Activated CD8-positive, alpha-beta memory T cell treated with anti-CD3 and anti-CD28 coated beads, Interleukin-2, amount 50 U/mL, for 24 hours (primary cell): Measurements from ENCODE around the gene ABHD4.
"Not testable (repeated sequence)": the region's sequence is repeated elsewhere in the genome, so short reads cannot be mapped to it uniquely, and the experiment has no call there.

Experiments used
- DNase-seq: peaks from one replicate; pipeline ENCODE4 v3.0.0-alpha.2; 2020; ENCODE audit errors: extremely low read depth

Gene ABHD4, protein sequence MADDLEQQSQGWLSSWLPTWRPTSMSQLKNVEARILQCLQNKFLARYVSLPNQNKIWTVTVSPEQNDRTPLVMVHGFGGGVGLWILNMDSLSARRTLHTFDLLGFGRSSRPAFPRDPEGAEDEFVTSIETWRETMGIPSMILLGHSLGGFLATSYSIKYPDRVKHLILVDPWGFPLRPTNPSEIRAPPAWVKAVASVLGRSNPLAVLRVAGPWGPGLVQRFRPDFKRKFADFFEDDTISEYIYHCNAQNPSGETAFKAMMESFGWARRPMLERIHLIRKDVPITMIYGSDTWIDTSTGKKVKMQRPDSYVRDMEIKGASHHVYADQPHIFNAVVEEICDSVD

DNA sequence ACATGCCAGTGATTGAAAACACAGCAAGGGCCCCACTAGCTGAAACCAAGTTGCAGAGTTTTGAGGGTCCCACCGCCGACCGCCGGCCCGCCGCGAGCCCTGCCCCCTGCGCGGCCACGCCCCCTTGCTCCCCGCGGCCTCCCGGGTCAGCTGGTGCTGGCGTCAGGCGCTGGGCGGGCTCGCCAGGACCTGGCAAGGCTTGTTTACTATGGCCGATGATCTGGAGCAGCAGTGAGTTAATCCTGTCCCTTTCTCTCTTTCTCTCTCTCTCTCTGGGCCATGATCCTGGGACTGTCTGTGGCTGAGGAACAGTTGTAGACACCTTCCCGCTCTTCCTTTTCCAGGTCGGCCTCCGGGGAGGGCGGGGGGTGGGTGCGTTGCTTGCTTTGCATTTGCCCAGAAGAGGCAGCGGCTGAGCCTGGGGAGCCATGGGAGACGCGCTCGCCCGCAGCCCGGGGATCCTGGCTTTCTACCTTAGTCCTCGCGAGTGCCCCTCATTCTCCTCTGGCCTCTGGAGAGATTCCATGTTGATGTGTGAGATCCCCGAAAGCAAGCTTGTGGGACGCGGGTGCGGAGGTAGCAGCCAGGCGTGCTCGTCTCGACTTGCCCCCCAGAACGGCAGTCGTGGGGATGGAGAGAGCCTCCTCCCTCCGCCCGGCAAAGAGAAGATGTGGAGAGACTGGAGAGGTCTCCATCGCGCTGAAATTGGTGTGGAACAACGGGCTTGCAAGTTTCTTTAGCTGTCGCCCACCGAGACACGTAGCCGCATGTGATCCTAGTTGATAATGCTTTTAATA is at the start of gene ABHD4:
ABHD4 (plus strand) TSS at position 202 of the 797 bp plus-strand sequence; CDS start at position 209, 7 bp downstream.
- DNase-seq, result no peak

DNA sequence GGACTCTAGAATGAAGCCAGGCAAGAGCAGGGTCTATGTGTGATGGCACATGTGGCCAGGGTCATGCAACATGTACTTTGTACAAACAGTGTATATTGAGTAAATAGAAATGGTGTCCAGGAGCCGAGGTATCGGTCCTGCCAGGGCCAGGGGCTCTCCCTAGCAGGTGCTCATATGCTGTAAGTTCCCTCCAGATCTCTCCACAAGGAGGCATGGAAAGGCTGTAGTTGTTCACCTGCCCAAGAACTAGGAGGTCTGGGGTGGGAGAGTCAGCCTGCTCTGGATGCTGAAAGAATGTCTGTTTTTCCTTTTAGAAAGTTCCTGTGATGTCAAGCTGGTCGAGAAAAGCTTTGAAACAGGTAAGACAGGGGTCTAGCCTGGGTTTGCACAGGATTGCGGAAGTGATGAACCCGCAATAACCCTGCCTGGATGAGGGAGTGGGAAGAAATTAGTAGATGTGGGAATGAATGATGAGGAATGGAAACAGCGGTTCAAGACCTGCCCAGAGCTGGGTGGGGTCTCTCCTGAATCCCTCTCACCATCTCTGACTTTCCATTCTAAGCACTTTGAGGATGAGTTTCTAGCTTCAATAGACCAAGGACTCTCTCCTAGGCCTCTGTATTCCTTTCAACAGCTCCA is 48.7 kb upstream of the ABHD4 start:
- DNase-seq, result no peak

DNA sequence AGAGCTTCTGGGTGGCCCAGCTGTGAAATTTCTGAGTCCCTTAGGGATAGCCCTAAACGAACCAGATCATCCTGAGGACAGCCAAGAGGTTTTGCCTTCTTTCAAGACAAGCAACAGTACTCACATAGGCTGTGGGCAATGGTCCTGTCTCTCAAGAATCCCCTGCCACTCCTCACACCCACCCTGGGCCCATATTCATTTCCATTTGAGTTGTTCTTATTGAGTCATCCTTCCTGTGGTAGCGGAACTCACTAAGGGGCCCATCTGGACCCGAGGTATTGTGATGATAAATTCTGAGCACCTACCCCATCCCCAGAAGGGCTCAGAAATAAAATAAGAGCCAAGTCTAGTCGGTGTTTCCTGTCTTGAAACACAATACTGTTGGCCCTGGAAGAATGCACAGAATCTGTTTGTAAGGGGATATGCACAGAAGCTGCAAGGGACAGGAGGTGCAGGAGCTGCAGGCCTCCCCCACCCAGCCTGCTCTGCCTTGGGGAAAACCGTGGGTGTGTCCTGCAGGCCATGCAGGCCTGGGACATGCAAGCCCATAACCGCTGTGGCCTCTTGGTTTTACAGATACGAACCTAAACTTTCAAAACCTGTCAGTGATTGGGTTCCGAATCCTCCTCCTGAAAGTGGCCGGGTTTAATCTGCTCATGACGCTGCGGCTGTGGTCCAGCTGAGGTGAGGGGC is 48.0 kb upstream of the ABHD4 start:
- DNase-seq, result no peak

DNA sequence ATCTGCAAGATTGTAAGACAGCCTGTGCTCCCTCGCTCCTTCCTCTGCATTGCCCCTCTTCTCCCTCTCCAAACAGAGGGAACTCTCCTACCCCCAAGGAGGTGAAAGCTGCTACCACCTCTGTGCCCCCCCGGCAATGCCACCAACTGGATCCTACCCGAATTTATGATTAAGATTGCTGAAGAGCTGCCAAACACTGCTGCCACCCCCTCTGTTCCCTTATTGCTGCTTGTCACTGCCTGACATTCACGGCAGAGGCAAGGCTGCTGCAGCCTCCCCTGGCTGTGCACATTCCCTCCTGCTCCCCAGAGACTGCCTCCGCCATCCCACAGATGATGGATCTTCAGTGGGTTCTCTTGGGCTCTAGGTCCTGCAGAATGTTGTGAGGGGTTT is 46.5 kb upstream of the ABHD4 start:
- no peak for DNase-seq

DNA sequence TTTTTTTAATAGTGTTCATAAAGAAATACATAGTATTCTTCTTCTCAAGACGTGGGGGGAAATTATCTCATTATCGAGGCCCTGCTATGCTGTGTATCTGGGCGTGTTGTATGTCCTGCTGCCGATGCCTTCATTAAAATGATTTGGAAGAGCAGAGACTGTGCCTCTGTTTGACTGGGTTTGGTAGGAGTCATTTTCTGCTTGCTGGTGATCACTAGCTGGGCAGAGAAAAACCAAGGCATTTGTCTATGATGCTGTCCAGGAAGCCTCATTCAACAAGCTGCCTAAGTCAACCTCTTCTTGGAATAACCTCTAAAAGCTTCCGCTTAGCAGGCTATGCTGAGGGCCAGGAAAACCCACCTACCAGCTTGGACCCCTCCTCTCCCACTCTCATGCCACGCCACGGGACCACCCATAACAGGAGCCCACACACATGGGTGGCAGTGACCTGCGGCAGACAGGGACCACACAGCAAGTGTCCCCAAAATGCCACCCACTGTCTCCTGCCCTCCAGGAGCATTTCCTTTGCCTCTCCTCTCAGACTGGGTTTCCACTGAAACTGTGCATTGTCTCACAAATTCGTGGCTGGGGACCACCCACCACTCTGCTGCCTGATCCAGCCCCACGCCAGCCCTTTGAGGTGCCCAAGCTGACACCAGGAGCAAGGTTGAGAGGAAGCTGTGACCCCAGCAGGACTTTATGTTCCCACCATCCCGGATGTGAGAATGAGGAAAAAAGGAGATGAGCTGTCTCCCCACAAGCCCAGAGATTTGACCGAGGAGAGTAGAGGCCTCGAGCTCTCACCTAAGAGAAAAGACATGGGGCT is 45.9 kb upstream of the ABHD4 start:
- no peak for DNase-seq

DNA sequence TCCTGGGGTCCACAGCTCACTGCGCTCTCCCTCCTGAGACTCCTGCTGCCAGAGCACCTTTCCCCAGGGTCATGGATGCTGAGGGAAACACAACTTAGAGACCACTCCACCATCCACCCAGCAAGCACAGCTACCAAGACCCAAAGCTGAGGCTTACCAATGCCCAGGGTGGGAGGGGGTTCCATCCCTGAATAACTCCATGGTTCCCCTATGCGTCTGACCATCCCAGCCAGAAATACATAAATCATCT is 45.3 kb upstream of the ABHD4 start:
- no peak for DNase-seq

DNA sequence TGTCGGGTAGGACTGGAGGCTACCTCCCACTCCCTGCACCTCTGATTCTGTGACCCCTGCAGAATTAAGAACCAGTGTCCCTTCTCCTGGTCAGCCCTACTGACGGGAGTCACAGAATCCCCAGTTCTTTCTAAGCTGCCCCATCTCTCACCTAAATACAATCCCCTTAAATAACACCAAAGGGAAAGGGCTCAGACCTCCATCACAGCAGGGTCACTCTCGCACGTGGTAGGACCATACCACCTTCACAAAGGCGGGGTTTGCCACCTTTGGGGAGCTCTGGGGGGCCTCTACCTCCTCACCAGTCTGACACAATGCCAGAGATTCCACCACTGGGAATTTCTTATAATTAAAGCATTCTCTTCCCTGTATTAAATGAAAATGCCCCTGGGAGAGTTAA is 44.7 kb upstream of the ABHD4 start:
- DNase-seq, result no peak

DNA sequence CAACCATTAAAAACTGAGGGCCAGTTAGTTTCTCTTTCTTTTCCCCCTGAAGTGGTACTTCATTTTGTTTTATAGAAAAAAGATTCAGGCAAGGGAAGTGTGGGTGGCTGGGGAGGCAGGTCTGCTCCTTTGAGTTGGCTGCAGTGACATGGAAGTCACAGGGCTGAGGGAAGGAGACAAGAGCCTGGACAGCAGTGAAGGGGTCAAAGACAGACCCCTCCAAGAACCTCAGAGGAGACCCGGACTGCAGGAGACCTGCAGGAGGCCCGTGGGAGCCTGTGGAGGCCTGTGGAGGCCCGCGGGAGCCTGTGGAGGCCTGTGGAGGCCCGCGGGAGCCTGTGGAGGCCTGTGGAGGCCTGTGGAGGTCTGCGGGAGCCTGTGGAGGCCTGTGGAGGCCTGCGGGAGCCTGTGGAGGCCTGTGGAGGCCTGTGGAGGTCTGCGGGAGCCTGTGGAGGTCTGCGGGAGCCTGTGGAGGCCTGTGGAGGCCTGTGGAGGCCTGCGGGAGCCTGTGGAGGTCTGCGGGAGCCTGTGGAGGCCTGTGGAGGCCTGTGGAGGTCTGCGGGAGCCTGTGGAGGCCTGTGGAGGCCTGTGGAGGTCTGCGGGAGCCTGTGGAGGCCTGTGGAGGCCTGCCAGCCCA is 44.1 kb upstream of the ABHD4 start:
- DNase-seq, result not testable (repeated sequence)

DNA sequence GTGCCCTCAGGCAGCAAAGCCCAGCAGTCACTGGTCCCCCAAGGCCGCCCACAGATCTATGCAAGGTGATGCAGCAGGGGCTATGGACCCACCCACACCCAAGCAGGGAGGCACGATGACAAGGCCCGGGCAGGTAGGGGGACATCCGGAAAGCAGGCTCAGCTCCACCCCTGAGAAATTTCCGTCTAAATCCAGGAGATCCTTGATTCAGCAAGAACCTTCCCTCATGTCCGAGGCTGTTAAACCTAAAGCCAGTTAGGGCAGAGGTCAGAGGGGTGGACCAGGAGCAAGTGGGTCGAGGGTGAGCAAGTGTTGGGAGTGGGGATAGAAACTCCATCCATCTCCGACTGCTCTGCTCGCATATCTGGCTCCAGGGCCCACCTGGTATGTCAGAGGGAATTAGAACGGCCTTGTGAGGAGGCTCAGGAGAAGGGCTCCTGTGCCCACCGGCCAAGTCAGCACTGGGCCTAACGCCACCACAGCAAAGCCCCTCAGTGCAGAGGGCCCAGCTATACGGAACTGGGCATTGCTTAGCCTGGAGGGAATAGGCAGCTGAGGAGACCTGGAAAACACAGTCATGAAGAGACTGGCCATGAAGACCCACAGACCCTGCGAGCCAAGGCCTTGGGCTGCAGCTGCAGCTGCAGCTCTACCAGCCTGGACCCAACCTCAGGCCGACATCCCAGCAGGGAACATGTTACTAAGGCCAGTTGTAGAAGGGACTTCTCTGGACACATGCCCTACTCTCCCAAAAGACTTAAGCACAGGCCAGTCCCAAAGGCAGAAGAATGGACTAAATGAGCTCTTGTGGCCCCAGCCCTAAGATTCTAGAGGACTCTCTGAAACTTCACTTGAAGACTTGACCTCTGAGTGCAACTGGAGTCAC is 43.4 kb upstream of the ABHD4 start:
- no peak for DNase-seq

DNA sequence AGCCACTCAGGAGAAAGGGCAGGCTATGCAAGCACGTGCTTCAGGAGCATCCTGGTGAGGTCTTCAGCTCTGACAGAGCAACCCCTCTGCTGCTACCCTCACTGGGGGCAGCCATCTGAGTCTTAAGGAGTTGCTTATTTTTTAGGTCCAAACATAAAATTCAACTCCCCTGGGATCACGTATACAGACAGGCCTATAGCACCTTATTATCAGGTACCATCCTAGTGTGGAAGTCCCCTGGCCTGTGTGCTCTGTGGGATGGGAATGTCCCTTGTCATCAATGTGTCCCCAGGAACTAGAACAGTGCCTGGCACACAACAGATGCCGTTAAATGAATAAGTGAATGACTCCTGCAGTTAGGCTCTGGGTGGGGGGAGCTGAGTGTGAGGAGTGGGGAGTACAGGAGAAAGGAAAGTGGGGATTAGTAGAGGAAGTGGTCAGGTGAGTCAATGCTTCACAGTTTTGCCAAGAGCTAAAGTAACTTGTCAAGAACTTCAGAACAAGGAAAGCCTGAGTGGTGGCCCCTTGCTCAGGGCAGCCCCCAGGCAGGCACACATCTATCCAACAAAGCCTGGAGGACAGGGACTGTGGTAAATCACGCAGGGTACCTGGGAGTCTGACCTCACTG is 42.6 kb upstream of the ABHD4 start:
- no peak for DNase-seq

DNA sequence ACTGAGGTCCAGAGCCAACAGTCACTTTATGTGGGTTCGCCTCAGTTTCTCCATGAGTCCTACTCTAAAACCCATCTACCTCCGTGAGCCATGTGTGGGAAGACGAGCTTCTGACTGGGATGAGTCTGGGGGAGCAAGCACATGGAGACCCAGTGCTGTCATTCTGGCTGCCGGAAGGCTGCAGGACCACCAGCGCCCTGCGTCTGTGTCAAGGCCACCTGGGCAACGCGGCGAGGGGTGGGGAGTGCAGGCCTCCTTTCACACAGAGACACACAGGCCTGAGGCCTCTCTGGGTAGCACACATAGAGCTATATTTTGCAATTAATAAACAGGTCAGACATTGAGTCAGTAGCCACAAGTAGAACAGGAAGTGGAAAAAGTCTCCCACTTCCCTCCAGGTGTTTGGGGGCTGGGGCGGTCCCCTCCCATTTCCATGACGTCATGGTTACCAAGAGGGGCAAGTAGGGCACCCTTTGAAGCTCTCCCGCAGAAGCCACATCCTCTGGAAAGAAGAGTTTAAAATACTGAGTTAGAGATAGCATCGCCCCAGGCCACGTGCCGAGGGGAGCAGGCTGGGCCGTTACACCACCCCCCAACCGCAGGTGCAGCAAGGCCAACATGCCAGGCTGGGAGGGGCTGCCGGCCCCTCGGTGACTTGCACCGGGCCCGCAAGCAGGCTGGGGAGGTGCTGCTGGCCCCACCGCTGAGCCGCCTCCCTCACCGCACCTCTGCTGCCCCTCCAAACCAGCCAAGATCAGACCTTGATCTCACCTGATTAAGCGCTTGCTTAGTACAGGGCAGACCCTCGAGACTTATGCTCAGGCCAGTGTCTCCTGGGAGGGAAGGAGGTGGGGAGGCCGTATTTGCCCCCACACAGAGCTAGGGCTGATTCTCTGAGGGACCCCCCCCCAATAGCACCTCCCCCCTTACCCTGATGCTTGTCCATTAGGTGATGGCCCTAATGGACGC is 41.8 kb upstream of the ABHD4 start:
- peak; percentile 97 for DNase-seq

DNA sequence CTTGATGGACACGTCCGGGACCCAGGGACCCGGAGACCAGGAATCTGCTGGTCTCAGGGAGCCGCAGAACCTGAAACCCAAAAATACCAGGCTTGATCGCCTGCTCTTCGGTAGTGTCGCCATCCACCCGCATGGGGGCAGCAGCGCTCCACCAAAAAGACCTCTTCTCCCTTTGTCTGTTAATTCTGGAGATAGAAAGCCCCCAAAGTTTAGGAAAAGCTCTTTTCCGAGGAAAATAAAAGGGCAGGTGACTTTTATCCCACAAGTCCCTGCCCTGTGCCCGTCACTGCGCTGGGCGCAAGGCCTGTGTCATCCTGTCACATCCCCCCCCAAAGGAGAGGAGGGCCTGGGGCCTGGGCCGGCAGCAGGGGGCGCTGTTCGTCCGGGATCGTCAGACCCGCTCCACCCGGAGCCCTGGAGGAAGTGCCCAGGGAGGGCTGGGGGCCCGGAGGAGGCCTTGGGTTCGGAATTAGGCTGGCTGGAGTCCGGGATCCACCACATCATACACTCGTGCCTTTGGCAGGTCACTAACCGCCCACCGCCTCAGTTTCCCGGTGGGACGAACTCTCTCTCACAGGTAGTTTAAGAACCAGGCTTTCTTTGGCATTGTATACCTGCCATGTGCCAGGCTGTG is 41.0 kb upstream of the ABHD4 start:
- peak; percentile 83 for DNase-seq

DNA sequence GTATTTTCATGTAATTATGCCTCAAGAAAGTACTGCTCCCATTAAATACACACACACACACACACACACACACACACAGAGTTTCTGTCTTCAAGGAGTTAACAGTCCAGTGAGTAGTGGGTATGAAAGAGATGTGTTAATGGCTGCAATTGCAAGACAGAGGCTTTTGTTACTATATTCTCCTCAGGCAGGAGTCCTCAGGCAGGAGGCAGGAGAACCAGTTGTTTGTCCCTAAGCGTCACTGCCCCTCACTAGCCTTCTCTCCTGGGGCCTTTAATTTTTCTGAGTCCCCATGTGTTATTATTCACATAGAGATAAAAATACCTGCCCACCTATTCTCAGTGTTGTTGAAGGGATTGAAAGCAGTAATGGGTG is 40.3 kb upstream of the ABHD4 start:
- DNase-seq, result no peak

DNA sequence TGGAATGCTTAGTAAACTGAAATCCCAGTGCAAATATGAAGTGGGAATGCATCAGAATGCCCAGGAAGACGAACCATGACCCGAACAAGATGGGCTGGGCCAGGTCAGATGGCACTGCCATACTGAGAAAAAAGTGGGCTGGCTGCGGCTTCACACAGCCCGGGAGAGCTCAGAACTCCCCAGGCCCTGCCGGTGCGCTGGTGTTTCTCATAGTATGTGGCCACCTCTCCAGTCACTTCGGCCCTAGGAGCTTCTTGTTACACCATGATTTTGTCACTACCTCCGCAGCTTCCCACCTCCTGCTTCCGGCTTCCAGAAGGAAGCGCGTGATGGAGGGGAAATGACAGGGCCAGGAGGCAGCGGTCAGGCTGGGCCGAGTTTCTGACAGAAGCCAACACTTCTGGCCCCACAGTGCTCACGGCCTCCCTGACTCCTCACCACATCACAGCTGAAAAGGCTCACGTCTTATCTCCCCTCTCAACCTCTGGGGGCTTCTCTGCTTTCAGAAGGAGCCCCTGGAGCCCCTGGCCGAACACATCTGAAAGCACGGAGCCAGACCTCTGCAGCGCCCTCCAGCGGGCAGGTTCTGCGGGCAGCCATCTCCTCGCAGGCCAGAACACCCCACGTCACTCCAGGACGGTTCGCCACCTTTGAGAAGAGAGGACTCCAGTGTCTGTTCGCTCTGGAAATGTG is 39.7 kb upstream of the ABHD4 start:
- DNase-seq, result no peak

DNA sequence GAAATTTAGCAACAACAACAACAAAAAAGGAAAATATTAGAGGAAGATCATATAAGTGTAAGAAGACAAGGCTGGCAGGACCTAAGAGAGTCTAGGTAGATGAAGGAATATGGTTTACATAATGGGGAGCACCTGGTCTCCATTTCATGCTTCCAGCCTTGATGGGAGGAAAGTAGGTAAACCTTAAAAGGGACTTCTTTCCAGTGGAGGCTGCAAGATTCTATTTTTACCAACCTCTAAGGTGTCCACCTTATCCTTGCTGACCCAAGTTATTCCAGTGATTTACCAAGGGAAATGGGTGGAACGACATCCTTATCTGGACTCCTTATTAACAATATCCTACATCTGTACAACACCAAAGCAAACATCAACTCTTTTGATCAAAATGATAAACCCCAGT is 39.1 kb upstream of the ABHD4 start:
- DNase-seq, result no peak

DNA sequence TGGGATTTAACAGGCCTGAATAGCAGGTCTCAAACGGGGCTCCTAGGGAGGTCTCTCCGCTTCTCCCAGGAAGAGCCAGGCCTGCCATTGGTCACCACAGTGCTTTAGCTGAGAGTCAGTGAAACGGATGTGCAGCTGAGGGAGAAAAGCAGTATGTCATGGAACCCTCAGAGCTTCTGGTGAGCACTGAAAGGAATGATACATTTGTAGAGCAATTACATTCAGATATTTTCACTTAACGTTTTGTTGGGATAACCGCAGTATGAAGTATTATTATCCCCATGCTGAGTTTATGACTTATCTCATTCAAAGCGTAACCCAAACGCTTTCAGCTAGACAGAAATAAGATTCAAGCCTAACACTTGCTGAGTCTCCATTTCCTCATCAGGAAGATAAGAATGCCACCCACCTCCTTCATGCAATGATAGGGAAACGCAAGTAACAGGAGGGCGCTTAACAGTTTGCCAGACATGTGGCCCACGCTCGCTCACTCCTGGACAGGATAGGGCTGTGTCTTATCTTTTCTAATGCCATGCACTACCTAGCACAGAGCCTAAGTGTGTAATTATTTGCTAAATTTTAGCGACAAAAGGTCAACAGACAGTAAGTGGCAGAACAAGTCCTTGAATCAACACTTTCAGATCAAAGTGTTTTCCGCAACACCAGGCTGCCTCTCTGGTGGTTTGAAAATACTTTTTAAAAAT is 37.3 kb upstream of the ABHD4 start:
- no peak for DNase-seq

DNA sequence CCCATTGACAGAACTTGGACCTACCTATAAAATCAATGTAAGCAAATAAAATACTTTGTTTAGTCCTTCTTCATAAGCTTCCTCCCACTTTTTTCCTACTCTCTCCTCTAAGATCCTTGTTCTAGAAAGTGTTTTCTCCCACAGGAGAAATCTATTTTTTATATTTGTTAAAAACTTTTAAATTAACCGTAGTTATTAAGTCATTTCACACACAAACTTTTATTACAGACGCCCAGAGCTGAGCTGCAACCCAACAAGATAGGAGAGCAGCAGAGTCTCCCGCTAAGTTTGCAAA is 36.8 kb upstream of the ABHD4 start:
- no peak for DNase-seq
